Ramos (cell line): ENCODE results near the gene CENPH.
"Not testable (repeated sequence)": the region's sequence is repeated elsewhere in the genome, so short reads cannot be mapped to it uniquely, and the experiment has no call there.

Experiments used
- in situ Hi-C: fragments of 300-500 bp; cut with MboI; formaldehyde crosslinking; loops from one replicate; pipeline ENCODE4 v1.14.3; 2022; ENCODE audit warnings: low sequenced_read_pairs; ENCODE audit not compliant: unreplicated experiment

The CENPH gene, protein sequence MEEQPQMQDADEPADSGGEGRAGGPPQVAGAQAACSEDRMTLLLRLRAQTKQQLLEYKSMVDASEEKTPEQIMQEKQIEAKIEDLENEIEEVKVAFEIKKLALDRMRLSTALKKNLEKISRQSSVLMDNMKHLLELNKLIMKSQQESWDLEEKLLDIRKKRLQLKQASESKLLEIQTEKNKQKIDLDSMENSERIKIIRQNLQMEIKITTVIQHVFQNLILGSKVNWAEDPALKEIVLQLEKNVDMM

DNA sequence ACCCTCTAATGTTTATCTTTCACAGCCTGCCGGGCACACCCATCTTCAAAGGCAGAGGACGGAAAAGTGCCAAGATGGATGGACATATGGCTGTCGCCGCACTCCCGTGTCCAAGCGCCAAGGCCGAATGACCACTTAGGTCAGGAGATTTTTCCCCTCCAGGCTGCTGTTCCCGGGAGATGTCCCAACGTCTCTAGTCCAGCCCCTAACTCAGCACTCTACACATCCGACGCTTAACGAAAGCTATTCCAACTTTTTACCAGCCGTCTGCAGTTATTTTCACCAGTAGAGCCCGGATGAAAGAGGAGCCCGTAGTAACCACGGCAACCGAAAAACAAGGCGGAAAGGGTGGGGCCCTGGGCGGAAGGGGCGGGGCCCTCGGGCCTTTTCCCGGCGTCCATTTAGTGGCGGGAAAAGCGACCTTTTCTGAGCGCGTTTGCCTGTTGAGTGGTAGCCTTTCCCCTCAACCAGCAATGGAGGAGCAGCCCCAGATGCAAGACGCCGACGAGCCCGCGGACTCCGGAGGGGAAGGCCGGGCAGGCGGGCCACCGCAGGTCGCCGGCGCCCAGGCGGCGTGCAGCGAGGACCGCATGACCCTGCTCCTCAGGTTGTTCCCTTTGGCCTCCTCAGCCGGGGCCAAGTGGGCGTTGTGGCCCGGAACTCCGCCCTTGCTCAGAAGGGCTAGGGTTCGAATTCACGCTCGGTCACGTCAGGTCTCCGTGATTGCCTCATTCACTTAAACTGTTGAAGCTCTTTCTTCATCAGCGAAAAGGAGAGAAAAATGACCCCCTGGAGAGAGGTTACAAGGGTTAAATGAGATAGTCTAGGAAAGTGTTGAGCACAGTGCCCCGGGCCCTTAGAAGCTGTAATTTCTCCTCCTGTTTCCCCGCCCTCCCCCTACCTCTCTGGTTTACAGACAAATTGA lies at the start of gene CENPH:
CENPH (plus strand) TSS at position 422 of the 925 bp plus-strand sequence; CDS start at position 474, 52 bp downstream.
- in situ Hi-C loops, result no loop called here

DNA sequence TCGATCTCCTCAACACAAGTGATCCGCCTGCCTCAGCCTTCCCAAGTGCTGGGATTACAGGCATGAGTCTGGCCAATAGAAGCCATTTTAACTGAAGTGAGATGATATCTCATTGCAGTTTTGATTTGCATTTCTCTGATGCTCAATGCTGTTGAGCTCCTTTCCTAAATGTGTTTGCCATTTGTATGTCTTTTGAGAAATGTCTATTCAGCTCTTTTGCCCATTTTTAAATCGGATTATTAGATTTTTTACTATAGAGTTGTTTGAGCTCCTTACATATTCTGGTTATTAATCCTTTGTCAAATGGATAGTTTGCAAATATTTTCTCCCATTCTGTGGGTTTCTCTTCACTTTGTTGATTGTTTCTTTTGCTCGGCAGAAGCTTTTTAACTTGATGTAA lies 49.1 kb upstream of the CENPH start:
- in situ Hi-C loops, result not testable (repeated sequence)

DNA sequence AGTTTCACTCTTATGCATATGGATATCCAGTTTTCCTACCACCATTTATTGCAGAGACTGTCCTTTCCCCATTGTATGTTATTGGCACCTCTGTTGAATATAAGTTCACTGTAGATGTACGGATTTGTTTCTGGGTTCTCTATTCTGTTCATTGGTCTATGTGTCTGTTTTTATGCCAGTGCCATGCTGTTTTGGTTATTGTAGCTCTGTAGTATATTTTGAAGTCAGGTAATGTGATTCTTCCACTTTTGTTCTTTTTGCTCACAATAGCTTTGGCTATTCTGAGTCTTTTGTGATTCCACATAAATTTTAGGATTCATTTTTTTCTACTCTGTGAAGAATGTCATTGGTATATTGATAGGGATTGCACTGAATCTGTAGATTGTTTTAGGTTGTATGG lies 48.6 kb upstream of the CENPH start:
- in situ Hi-C loops, result no loop called here

DNA sequence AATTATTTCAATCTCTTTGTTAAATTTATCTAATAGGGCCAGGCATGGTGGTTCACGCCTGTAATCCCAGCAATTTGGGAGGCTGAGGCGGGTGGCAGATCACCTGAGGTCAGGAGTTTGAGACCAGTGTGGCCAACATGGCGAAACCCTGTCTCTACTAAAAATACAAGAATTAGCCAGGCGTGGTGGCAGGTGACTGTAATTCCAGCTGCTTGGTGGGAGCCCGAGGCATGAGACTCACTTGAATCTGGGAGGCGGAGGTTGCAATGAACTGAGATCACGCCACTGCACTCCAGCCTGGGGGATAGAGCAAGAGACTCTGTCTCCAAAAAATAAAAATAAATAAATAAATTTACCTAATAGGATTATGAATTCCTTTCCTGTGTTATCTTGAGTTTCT lies 40.8 kb upstream of the CENPH start:
- in situ Hi-C loops, result not testable (repeated sequence)

DNA sequence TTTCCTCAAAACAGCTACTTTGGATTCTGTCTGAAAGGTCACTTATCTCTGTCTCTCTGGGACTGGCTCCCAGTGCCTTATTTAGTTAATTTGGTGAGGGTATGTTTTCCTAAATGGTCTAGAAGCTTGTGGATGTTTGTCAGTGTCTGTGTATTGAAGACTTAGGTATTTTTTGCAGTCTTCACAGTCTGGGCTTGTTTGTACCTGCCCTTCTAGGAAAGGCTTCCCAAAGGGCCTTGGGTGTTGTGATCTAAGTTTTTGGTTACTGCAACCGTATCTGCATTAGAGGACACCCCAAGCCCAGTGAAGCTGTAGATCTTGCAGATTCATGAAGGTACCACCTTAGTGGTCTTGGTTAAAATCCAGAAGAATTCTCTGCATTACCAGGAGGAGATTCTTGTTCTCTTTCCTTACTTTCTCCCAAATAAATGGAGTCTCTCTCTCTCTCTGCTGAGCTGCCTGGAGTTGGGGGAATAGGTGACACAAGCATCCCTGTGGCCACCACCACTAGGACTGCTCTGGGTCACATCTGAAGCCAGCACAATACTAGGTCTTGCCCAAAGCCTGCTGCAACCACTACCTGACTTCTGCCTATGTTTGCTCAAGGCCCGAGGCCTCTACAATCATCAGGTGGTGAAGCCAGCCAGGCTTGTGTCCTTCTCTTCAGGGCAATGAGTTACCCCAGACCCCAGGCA lies 40.3 kb upstream of the CENPH start:
- in situ Hi-C loops, result no loop called here

DNA sequence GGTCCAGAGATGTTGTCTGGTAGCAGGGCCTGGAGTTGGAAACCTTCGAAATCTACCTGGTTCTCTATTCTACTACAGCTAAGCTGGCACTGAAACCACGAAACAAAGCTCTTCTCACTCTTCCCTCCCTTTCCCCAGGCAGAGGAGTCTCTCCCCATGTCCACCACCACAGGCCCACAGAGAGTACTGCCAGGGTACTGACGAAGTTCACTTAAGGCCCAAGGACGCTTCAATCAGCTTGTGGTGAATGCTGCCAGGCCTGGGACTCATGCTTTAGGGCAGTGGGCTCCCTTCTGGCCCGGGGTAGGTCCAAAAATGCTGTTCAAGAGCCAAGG lies 39.7 kb upstream of the CENPH start:
- in situ Hi-C loops, result no loop called here

DNA sequence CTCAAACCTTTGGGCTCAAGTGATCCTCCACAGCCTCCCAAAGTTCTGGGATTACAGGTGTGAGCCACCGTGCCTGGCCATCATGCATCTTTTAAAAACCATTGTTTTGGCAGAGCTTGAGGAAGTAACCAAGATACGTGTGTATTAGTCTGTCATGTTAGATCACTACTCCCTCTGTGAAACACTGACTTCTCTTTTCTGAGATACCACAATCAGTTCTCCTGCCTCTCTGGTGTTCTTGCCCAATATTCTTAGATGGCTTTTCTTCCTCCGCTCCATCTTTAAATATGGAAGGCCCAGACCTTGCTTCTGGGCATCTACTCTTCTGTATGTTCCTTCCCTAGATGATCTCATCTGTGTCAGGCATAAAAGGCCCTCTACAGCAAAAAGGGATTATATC lies 36.7 kb upstream of the CENPH start:
- in situ Hi-C loops, result no loop called here

DNA sequence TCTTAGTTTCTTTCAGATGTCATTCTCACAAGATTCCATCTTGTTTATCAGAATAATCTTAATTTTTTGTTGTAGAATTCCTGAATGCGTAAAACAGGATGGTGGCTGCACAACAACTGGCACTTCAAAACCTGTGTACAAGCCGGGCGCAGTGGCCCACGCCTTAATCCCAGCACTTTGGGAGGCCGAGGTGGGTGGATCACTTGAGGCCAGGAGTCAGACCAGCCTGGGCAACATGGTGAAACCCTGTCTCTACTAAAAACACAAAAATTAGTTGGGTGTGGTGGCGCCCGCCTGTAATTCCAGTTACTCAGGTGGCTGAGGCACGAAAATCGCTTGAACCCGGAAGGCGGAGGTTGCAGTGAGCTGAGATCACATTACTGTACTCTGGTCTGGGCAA lies 32.9 kb upstream of the CENPH start:
- in situ Hi-C loops, result no loop called here

DNA sequence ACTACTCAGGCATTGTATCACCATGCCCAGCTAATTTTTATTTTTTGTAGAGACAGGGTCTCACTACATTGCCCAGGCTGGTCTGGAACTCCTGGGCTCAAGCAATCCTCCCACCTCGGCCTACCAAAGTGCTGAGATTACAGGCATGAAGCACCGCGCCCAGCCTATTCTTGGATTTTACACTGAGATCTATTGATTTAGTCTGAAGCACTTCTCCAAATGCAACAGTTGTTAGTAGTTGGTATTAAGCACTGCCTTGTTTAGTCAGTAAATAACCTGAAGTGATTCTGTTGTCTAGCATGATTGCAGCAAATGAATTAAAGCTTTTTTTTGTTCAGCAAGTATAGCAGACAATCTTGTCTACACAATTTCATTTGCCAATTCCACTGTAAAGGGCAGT lies 31.3 kb upstream of the CENPH start:
- in situ Hi-C loops, result no loop called here

DNA sequence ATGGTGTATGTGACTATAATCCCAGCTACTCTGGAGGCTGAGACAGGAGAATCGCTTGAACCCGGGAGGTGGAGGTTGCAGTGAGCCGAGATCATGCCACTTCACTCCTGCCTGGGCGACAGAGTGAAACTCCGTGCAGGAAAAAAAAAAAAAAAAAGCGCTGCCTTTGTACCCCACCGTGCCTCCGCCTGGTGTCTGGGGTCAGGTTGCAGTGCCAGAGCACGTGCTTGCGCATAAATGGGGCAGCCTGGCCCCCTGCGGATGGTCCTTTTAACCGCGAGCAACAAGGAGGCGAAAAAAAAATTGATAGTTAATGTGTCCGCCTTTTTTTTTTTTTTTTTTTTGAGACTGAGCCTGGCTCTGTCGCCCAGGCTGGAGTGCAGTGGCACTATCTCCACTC lies 28.7 kb upstream of the CENPH start:
- in situ Hi-C loops, result no loop called here

DNA sequence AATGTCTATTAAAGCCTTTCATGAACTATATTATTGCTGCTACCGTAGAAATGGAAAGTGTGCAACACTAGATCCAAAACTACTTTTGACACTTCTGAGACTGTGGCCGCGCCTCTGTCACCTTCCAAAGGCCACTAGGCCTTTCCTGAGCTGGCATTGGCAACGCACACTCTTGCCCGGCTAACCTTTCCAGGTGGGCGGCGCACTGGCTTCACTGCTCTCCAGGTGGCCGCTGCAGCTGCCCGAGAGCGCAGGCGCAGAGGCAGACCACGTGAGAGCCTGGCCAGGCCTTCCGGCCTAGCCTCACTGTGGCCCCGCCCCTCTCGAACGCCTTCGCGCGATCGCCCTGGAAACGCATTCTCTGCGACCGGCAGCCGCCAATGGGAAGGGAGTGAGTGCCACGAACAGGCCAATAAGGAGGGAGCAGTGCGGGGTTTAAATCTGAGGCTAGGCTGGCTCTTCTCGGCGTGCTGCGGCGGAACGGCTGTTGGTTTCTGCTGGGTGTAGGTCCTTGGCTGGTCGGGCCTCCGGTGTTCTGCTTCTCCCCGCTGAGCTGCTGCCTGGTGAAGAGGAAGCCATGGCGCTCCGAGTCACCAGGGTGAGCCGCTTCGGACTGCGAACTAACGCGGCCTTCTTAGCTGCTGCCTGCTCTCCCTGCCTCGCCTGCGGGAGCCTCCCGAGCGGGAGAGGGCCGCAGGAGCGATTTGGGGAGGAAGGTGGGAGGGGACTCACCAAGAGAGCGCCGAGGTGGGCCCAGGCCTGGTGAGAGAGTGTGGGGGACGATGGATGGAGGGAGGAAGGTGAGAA lies 22.5 kb upstream of the CENPH start, which contains the start of gene CCNB1:
CCNB1 (plus strand) TSS at position 465 of the 807 bp plus-strand sequence; CDS start at position 578, 113 bp downstream.
- in situ Hi-C loops, result no loop called here

DNA sequence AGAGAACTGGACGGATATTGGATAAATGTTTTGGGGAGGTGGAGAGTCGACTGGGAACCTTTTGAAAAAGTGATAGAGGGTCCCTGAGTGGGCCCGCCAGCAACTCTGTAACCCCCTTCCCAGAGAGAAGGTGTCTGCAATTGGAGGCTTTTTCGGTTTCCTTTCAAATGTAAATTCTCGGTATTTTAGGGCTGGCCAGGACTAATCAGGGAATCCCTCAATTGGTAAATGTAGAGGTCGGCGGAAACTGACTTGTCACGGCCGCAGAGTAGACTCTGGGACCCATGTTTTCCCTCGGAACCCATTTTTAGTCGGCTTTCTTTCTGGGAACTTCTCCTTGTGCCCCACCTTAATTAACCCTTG lies 21.9 kb upstream of the CENPH start:
- in situ Hi-C loops, result no loop called here

DNA sequence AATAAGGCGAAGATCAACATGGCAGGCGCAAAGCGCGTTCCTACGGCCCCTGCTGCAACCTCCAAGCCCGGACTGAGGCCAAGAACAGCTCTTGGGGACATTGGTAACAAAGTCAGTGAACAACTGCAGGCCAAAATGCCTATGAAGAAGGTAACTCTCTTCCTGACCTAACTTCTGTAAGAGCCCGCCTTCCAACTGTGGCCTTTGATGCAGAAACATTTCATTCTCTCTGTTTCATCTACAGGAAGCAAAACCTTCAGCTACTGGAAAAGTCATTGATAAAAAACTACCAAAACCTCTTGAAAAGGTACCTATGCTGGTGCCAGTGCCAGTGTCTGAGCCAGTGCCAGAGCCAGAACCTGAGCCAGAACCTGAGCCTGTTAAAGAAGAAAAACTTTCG lies 21.5 kb upstream of the CENPH start:
- in situ Hi-C loops, result no loop called here

DNA sequence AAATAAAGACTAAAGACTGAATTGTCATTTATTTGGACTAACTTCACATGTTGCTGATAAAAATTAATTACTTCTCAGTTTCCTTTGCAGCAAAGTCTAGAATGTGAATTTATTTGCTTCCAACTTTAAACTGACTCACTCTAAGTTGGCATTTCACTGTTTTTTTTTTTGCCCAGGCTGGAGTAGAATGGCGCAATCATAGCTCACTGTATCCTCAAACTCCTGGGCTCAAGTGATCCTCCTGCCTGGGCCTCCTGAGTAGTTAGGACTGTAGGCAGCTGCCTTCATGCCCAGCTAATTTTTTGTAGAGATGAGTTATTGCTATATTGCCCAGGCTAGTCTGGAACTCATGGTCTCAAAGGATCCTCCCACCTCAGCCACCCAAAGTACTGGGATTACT lies 18.9 kb upstream of the CENPH start:
- in situ Hi-C loops, result no loop called here

DNA sequence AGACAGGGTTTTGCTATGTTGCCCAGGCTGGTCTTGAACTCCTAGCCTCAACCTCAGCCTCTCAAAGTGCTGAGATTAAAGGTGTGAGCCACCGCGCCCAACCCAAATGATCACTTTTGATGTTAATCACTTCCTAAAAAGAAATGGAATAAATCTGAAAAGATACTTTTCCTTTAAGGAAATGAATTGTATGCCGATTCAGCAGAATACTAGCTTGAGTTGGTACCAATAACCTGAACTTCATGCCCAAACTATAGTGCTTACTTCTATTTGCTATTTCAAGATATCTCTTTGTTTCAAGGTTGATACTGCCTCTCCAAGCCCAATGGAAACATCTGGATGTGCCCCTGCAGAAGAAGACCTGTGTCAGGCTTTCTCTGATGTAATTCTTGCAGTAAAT lies 18.4 kb upstream of the CENPH start:
- in situ Hi-C loops, result no loop called here

DNA sequence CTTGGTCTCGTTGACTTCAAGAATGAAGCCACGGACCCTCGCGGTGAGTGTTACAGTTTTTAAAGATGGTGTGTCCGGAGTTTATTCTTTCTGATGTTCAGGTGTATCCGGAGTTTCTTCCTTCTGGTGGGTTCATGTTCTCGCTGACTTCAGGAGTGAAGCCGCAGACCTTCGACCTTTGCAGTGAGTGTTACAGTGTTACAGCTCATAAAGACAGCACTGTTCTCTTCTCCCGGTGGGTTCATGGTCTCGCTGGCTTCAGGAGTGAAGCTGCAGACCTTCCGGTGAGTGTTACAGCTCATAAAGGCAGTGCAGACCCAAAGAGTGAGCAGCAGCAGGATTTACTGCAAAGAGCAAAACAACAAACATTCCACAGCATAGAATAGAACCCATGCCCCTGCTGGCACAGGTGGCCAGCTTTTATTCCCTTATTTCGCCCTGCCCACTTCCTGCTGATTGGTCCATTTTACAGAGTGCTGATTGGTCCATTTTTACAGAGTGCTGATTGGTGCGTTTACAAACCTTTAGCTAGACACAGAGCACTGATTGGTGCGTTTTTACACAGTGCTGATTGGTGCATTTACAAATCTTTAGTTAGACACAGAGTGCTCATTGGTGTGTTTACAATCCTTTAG lies 7.6 kb upstream of the CENPH start:
- in situ Hi-C loops, result not testable (repeated sequence)

DNA sequence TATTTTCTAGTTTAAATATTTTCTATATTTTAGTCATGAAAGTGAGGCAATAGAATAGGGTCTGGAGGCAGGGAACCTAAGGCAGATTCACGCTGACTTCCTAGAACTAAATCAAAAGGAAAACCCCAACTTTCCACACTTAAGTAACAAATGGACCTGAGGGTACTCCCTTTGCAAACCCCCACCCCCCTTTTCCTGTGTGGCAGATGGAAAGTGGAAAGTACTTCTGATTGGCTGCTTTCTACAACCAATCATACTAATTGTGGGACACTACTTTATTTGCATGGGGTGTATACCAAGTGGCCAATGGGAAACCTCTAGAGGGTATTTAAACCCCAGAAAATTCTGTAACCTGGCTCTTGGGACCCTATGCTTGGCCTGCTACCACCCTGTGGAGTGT lies 4.8 kb upstream of the CENPH start:
- in situ Hi-C loops, result no loop called here

DNA sequence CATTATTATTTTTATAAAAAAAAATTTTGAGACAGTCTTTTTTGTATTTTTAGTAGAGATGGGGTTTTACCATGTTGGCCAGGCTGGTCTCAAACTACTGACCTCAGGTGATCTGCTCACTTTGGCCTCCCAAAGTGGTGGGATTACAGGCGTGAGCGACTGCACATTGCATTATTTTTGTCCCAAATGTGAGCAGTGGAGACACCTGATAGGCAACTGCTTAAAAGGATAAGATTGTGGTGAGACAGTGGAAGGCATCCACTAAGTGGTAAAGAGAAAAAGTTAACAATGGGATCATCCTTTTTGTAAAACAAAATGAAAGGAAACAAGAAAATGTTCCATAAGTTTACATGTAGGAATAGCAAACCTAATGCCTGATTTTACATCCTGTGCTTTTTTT lies 2.0 kb upstream of the CENPH start:
- in situ Hi-C loops, result no loop called here

DNA sequence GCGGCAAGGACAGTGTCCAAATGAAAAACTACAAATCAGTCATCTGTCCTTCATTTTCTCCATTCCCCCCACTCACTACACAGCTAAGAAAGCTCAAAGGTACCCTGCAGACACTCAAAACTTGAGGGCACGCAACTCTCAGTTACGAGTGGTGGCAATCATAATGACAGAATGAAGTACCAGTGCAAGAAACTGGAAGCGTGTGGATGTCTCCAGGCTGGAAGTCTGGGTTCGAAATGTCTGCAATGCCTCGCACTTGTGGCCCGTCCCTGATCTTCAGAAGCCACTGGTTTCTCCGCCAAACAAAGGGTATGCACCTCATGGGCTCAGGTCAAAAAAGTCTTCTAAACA lies 597 bp upstream of the CENPH start:
- in situ Hi-C loops, result no loop called here

DNA sequence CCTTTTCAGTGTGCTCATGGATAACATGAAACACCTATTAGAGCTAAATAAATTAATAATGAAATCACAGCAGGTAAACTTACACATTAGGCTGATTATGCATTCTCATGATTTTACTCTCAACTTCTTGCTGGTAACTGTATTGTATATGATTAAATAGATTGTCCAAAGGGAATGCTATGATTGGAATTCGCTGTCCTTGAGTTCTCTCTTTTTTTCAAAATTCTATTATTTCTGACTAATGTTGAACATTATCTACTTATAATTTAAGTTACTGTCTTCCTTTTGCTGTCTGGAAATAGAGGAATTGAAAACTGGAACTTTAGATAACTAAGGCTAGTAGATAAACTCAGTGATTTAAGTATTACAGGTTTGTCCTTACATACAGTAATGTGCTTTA lies 13.1 kb downstream of the CENPH start:
- in situ Hi-C loops, result loop anchor here (10.0 kb wide), 1 partner anchor 98 kb away; no protein-coding TSS in a partner anchor
